IMR-90 (cell line): ENCODE data around the gene PNPLA2. TPM values are rescaled to one million over a fixed set of nuclear protein-coding genes. Genes with fewer than 3 reads are reported as not detected.

Experiments
- ATAC-seq: fragments of 200-7000 bp; cut with Tn5 transposase; 2 replicates; pipeline ENCODE4 v1.9.1; 2020; ENCODE audit warnings: low read depth, mild to moderate bottlenecking, moderate library complexity
- BruUV-seq: library from RNA; stranded (reverse); fragments of 400-500 nt; replicated peaks from 2 replicates; lab custom pipeline; 2021; lab: Mats Ljungman, UMichigan
- CTCF ChIA-PET: fragments of 300-600 bp; formaldehyde crosslinking; extraction: SDS; loops from one replicate; lab custom pipeline; 2021; ENCODE audit warnings: antibody characterized with exemption; lab: Yijun Ruan, JAX
- POLR2A ChIA-PET: fragments of 300-600 bp; sonication (Branson Sonifier 250); formaldehyde crosslinking; loops from one replicate; lab custom pipeline; 2022; ENCODE audit warnings: antibody characterized with exemption; ENCODE audit not compliant: unreplicated experiment; lab: Charles Lee
- DNase-seq: peaks from one replicate; pipeline ENCODE4 v3.0.0; 2013
- H2AFZ ChIP-seq: replicated peaks from 2 replicates; pipeline ENCODE3; 2013; ENCODE audit warnings: low read length, mild to moderate bottlenecking; ENCODE audit not compliant: poor library complexity
- H2AK5ac ChIP-seq: 2 replicates; pipeline ENCODE4 v1.6.1; 2013; ENCODE audit warnings: low read depth, low read length, inconsistent platforms
- H2AK9ac ChIP-seq: replicated peaks from 2 replicates; pipeline ENCODE3; 2013; ENCODE audit warnings: mild to moderate bottlenecking, low read depth, low read length, moderate library complexity; ENCODE audit not compliant: poor library complexity
- H2BK120ac ChIP-seq: 2 replicates; pipeline ENCODE4 v1.6.1; 2013; ENCODE audit warnings: low read depth, low read length, inconsistent platforms
- H2BK15ac ChIP-seq: 3 replicates; pipeline ENCODE4 v1.6.1; 2013; ENCODE audit warnings: low read depth, low read length, inconsistent platforms
- H2BK20ac ChIP-seq: 2 replicates; pipeline ENCODE4 v1.6.1; 2013; ENCODE audit warnings: low read depth, mild to moderate bottlenecking, inconsistent platforms, low read length, moderate library complexity
- H2BK5ac ChIP-seq: 2 replicates; pipeline ENCODE4 v1.6.1; 2013; ENCODE audit warnings: mild to moderate bottlenecking, low read depth, low read length, inconsistent platforms; ENCODE audit not compliant: poor library complexity, severe bottlenecking
- H3K14ac ChIP-seq: replicated peaks from 2 replicates; pipeline ENCODE4 v1.6.1; 2013; ENCODE audit warnings: low read depth, low read length, inconsistent platforms
- H3K18ac ChIP-seq: 2 replicates; pipeline ENCODE4 v1.6.1; 2013; ENCODE audit warnings: low read depth, low read length, control low read depth
- H3K23ac ChIP-seq: 2 replicates; pipeline ENCODE4 v1.6.1; 2013; ENCODE audit warnings: low read depth, low read length, inconsistent platforms
- H3K27ac ChIP-seq: 2 replicates; pipeline ENCODE4 v1.5.1; 2013; ENCODE audit warnings: mild to moderate bottlenecking, control low read depth, low read length; ENCODE audit not compliant: insufficient read depth
- H3K27me3 ChIP-seq: 2 replicates; pipeline ENCODE4 v1.6.1; 2013; ENCODE audit warnings: low read length; ENCODE audit not compliant: control insufficient read depth, insufficient read depth
- H3K36me3 ChIP-seq: 2 replicates; pipeline ENCODE4 v1.6.1; 2013; ENCODE audit warnings: low read length, mixed read lengths; ENCODE audit not compliant: control insufficient read depth, insufficient read depth
- H3K4ac ChIP-seq: 2 replicates; pipeline ENCODE4 v1.6.1; 2013; ENCODE audit warnings: low read depth, low read length, inconsistent platforms
- H3K4me1 ChIP-seq: 2 replicates; pipeline ENCODE4 v1.6.1; 2013; ENCODE audit warnings: low read length, mixed read lengths; ENCODE audit not compliant: control insufficient read depth, insufficient read depth
- H3K4me2 ChIP-seq: 2 replicates; pipeline ENCODE4 v1.6.1; 2013; ENCODE audit warnings: low read depth, mild to moderate bottlenecking, control low read depth, low read length, moderate library complexity
- H3K4me3 ChIP-seq: 2 replicates; pipeline ENCODE4 v1.5.1; 2013; ENCODE audit warnings: low read depth, mild to moderate bottlenecking, control low read depth, low read length, moderate library complexity; ENCODE audit not compliant: insufficient read depth
- H3K56ac ChIP-seq: 2 replicates; pipeline ENCODE4 v1.6.1; 2013; ENCODE audit warnings: low read length, inconsistent platforms; ENCODE audit not compliant: insufficient read depth; ENCODE audit errors: extremely low read depth
- H3K79me1 ChIP-seq, 2 experiments: 2 replicates each; pipeline ENCODE4 v1.6.1; 2013; ENCODE audit warnings: low read length in 2 of 2, inconsistent platforms in 1 of 2, low read depth in 1 of 2
- H3K9ac ChIP-seq: 2 replicates; pipeline ENCODE4 v1.6.1; 2013; ENCODE audit warnings: low read depth, low read length, control low read depth
- H3K9me1 ChIP-seq: 2 replicates; pipeline ENCODE4 v1.6.1; 2013; ENCODE audit warnings: low read length, inconsistent platforms; ENCODE audit not compliant: insufficient read depth
- H3K9me3 ChIP-seq: 2 replicates; pipeline ENCODE4 v1.6.1; 2013; ENCODE audit warnings: low read length; ENCODE audit not compliant: control insufficient read depth, insufficient read depth
- H4K20me1 ChIP-seq: 2 replicates; pipeline ENCODE4 v1.6.1; 2013; ENCODE audit warnings: low read length, inconsistent platforms; ENCODE audit not compliant: insufficient read depth
- H4K5ac ChIP-seq: 2 replicates; pipeline ENCODE4 v1.6.1; 2013; ENCODE audit warnings: mild to moderate bottlenecking, low read depth, low read length, control low read depth
- H4K8ac ChIP-seq, 2 experiments: 2 replicates each; pipeline ENCODE4 v1.6.1; 2013; ENCODE audit warnings: low read depth in 2 of 2, low read length in 2 of 2, control low read depth in 1 of 2, inconsistent platforms in 1 of 2
- H4K91ac ChIP-seq: 2 replicates; pipeline ENCODE4 v1.6.1; 2013; ENCODE audit warnings: low read depth, low read length, inconsistent platforms; ENCODE audit not compliant: insufficient read depth
- BHLHE40 ChIP-seq: fragments of 150-350 bp; IDR thresholded peaks from 2 replicates; pipeline ENCODE4 v1.6.1; 2016; ENCODE audit warnings: mild to moderate bottlenecking, low read depth, low read length
- MAZ ChIP-seq: IDR thresholded peaks from 2 replicates; pipeline ENCODE4 v1.6.1; 2012; ENCODE audit warnings: low read depth, mild to moderate bottlenecking, low read length, improper control_type of control experiment, moderate library complexity, borderline replicate concordance
- MXI1 ChIP-seq: IDR thresholded peaks from 2 replicates; pipeline ENCODE4 v1.6.1; 2012; ENCODE audit warnings: low read depth, mild to moderate bottlenecking, low read length, moderate library complexity, borderline replicate concordance
- POLR2A ChIP-seq: IDR thresholded peaks from 2 replicates; pipeline ENCODE4 v1.6.1; 2012; ENCODE audit warnings: mild to moderate bottlenecking, low read depth, low read length
- RAD21 ChIP-seq: IDR thresholded peaks from 2 replicates; pipeline ENCODE4 v1.6.1; 2012; ENCODE audit warnings: low read length, improper control_type of control experiment
- USF2 ChIP-seq: fragments of 150-350 bp; IDR thresholded peaks from 2 replicates; pipeline ENCODE4 v1.6.1; 2017; ENCODE audit warnings: mild to moderate bottlenecking, antibody characterized with exemption, low read length, low read depth
- WGBS, 2 experiments: methylation state at CpG; one replicate each; pipeline versions ENCODE4 v1.1.5 to v1.1.7; 2013; ENCODE audit warnings: missing lambda C conversion rate in 2 of 2; ENCODE audit not compliant: insufficient read length in 1 of 2; ENCODE audit errors: extremely low coverage in 2 of 2; 5-methylcytosine and 5-hydroxymethylcytosine counted together
- dilution Hi-C: fragments of 300-500 bp; cut with HindIII; formaldehyde crosslinking; loops from one replicate; pipeline ENCODE4 v1.14.3; 2018; ENCODE audit warnings: low sequenced_read_pairs; ENCODE audit not compliant: unreplicated experiment
- in situ Hi-C: fragments of 300-500 bp; cut with MboI; formaldehyde crosslinking; loops from 3 replicates; pipeline ENCODE4 v1.14.3; 2019; ENCODE audit warnings: low sequenced_read_pairs, inconsistent platforms, mixed read lengths
- intact Hi-C: fragments of 100-400 bp; cut with micrococcal nuclease; formaldehyde crosslinking; loops from 2 replicates; pipeline ENCODE4 v1.10.0; 2022
- polyA plus RNA-seq, 3 experiments: library from polyadenylated mRNA; depleted of rRNA; stranded (reverse); fragments of >200 nt; gene quantifications; 2 replicates each; pipeline ENCODE4 v1.2.3, GENCODE V29; 2012; ENCODE audit warnings: low replicate concordance in 1 of 3
- total RNA-seq: library from RNA; depleted of rRNA; stranded (reverse); fragments of >200 nt; gene quantifications from 2 replicates; pipeline ENCODE4 v1.2.3, GENCODE V29; 2012

The PNPLA2 gene
- total and polyA plus RNA-seq, 2 of the 4 experiments (the other 2 are of a cell fraction) = 7.0 to 94.3 TPM

GRCh38 chr11:844693-845644 is 26.3 kb downstream of the PNPLA2 start:
- Histone ChIP-seq H2BK5ac (peak overlapping the region; percentile 100), H3K23ac (peak overlapping the region; percentile 90), H2AK9ac (peak overlapping the region; percentile 100), H3K14ac (peak overlapping the region; percentile 99), H3K9ac (peak overlapping the region; percentile 80), H3K27ac (peak overlapping the region; percentile 98), H3K4ac (peak overlapping the region; percentile 96), H3K36me3 (peaks cover 14% of the 10 kb centered on the region), H2BK20ac (peak overlapping the region; percentile 92), H2BK15ac (peak overlapping the region; percentile 88; the same call in 2 of the 3 replicates), H3K4me1 (peaks cover 40% of the 10 kb centered on the region), H3K9me3 (no peaks in the 10 kb centered on the region), H2AK5ac (peak overlapping the region; percentile 100), H3K4me3 (peak overlapping the region; percentile 98), H4K20me1 (peaks cover 43% of the 10 kb centered on the region), H3K27me3 (no peaks in the 10 kb centered on the region), H4K91ac (peak overlapping the region; percentile 93), H4K8ac (peak overlapping the region; percentile 32 to 91; a peak in 3 of 4 replicates), H3K56ac (peak overlapping the region; percentile 70), H2BK120ac (peak overlapping the region; percentile 95), H2AFZ (peak overlapping the region; percentile 79), H3K18ac (peak overlapping the region; percentile 90), H3K79me1 (peaks cover 23 to 68% of the 10 kb centered on the region in 2 experiments; a peak in 3 of 4 replicates), H3K4me2 (peak overlapping the region; percentile 92), H4K5ac (peak overlapping the region; percentile 92), H3K9me1 (peaks cover 19% of the 10 kb centered on the region)
- BruUV-seq = no TSS peak
- ChIA-PET CTCF (no interaction called here), POLR2A (interaction anchor here (1.0 to 1.6 kb wide), 2 partner anchors 10 to 15 kb away, joined by 6 to 12 read pairs; no protein-coding TSS in a partner anchor)
- DNase-seq = peak; percentile 87
- TF ChIP-seq BHLHE40 = peak; percentile 80
- peak; percentile 51; the same call in 1 of the 2 replicates for TF ChIP-seq USF2
- TF ChIP-seq MXI1 = no peak; the same call in 1 of the 2 replicates
- peak; percentile 83 for TF ChIP-seq MAZ
- no peak for TF ChIP-seq RAD21
- peak; percentile 53; the same call in 1 of the 2 replicates for TF ChIP-seq POLR2A
- dilution Hi-C loops (no loop called here), in situ Hi-C loops (no loop called here), intact Hi-C loops (loop anchor here (10.0 kb wide), 1 partner anchor 210 kb away; no protein-coding TSS in a partner anchor)
- ATAC-seq = peak; percentile 30
- 27% methylated on average over 5 of the region's 31 CpGs; no CpG with 5 or more reads in 1 of the 2 experiments for WGBS, 2 experiments
